MM.1S (cell line): Measurements from ENCODE around the gene TUBB2A.

Experiments used
- EZH2 ChIP-seq: fragments of 300-600 bp; sonication (generic); optimal IDR thresholded peaks from 2 replicates; pipeline ENCODE3; 2017; ENCODE audit warnings: low read depth, mild to moderate bottlenecking, antibody characterized with exemption, low read length, mixed read lengths
- TF ChIP-seq, protein P1 (sequence below): fragments of 300-600 bp; sonication (generic); IDR thresholded peaks from 2 replicates; pipeline ENCODE4 v1.5.1; 2016; ENCODE audit warnings: antibody characterized with exemption, low read length, mixed read lengths

DNA sequence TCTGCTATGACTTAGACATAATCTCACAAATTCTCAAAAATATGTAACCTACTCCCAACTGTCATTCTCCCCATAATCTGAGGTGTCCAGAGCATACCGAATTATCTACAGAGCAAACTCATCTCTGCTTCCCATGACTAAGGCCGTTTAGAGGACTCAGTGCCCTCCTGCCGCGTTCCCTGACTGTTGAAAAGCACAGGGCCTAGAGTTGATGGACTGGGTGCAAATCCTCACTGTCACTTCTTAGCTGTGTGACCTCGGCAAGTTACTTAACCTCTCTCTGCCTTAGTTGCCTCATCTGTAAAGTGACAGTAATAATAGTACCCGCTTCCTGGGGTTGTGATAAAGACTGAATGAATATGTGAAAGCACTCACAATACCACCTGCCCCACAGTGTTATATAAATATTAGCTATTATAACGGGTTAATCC is 4.7 kb upstream of the TUBB2A start:
- TF ChIP-seq, protein P1, sequence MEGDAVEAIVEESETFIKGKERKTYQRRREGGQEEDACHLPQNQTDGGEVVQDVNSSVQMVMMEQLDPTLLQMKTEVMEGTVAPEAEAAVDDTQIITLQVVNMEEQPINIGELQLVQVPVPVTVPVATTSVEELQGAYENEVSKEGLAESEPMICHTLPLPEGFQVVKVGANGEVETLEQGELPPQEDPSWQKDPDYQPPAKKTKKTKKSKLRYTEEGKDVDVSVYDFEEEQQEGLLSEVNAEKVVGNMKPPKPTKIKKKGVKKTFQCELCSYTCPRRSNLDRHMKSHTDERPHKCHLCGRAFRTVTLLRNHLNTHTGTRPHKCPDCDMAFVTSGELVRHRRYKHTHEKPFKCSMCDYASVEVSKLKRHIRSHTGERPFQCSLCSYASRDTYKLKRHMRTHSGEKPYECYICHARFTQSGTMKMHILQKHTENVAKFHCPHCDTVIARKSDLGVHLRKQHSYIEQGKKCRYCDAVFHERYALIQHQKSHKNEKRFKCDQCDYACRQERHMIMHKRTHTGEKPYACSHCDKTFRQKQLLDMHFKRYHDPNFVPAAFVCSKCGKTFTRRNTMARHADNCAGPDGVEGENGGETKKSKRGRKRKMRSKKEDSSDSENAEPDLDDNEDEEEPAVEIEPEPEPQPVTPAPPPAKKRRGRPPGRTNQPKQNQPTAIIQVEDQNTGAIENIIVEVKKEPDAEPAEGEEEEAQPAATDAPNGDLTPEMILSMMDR, result no peak
- no peak for TF ChIP-seq EZH2
